IPS DF 4.7 (cell line): ENCODE results near the gene MIPOL1.
"Not testable (repeated sequence)": the region's sequence is repeated elsewhere in the genome, so short reads cannot be mapped to it uniquely, and the experiment has no call there.

Experiments
- DNase-seq: peaks from one replicate; pipeline ENCODE4 v3.0.0-alpha.2; 2013; ENCODE audit warnings: low spot score; ENCODE audit errors: extremely low read depth

Gene MIPOL1, protein sequence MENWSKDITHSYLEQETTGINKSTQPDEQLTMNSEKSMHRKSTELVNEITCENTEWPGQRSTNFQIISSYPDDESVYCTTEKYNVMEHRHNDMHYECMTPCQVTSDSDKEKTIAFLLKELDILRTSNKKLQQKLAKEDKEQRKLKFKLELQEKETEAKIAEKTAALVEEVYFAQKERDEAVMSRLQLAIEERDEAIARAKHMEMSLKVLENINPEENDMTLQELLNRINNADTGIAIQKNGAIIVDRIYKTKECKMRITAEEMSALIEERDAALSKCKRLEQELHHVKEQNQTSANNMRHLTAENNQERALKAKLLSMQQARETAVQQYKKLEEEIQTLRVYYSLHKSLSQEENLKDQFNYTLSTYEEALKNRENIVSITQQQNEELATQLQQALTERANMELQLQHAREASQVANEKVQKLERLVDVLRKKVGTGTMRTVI

DNA sequence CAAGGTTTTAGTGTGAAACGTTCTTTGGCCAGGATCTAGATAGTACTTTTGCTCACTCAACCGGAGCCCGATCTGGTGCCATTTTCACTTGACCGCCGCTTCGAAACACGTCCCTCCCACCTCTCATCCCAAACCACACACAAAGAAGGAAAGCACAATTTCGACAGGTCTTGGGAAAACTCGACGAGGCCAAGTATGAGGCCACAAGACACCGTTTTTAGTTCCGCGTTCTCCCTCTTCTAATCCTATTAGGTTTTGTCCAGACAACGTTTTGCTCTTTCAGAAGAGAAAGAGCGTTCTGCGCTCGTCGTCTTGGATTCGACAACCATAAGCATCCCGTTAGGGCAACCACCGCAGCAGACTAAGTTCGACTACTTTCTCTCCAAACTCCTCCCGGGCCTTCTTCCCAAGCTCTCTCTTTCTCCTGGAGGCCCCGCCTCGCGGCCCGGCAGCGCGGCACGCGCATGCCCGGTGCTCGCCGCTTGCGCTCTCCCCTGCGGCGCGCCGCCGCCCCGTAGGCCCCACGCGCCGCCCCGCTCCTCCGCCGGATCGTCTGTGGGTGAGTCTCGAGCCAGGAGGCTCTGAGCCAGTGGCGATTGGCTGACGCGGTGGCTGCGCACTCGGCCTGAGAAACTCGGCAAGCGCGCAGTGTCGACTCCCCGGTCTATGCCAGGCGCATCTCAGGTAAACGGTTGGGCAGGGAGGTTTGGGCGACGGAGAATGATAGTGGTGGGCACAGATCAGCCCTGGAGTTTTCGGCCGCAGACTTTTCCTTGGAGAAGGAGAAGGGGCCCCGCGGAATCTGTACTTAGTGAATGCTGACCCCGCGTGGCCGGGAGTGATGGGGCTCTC lies at the start of gene MIPOL1:
MIPOL1 (plus strand) TSS at position 517 of the 852 bp plus-strand sequence. CDS start 49,952 bp downstream, outside the sequence.
- DNase-seq: peak; percentile 25

- DNase-seq: no peak
Observed at GRCh38 chr14:37150414-37150813, 47.3 kb upstream of the MIPOL1 start.

DNA sequence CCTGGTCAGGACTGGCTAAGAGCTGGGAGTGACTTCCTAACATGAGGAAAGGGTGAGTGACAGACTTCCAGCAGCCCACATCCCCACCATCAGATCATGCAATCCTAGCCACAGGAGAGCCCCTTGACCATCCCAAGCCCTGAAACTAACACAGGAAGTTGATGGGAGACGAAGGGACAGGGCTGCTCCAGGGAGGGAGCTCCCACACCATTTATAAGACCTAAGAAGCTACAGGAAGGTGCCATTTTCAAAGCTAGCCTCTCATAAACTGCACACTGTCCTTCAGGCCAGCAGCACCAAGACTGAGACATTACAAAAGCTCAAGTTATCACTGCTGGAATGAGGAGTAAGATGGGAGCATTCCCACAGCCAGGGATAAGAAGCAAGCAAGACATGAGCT lies 44.7 kb upstream of the MIPOL1 start:
- no peak for DNase-seq

DNA sequence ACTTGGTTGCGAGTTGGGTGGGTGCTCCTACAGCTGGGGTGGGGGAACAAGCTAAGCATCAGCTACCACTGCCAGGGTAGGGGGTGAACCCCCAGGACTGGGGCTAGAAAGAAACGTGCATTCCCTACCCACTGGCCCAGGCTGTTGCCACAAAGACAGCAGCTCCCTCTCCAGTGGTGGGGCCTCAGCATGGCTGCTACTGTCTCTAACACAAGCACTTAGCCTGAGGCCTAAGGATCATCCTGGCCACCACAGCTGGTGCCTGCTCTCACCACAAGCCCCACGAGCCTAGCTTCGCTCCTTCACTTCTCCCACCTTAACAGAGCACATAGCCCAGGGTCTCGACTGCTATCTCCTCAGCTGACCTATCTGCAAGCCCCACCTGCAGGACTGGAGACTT lies 44.3 kb upstream of the MIPOL1 start:
- no peak for DNase-seq

- no peak for DNase-seq
Observed at GRCh38 chr14:37157987-37158386, 39.8 kb upstream of the MIPOL1 start.

GRCh38 chr14:37162307-37162706 lies 35.4 kb upstream of the MIPOL1 start:
- DNase-seq: not testable (repeated sequence)

- DNase-seq: no peak
Observed at GRCh38 chr14:37165794-37166193, 31.9 kb upstream of the MIPOL1 start.

GRCh38 chr14:37167151-37168047 lies 30.3 kb upstream of the MIPOL1 start:
- no peak for DNase-seq

DNA sequence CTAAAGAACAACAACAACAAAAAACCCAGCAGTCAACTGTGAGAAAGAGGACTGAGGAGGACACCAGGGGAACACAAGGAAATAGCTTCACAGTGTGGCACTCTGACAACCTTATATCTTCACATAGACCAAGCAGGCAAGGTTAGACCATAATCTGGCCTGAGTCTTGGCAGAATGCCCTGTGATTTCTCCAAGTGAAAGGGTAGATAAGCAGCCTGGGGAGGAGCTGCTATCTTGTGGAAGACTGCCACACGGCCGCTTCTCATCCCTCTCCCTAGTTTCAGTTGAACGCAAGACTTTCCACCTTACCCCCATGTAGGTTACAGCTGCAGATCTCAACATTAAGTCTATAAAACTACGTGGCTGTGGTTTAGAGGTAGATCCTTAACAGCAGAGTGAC lies 29.0 kb upstream of the MIPOL1 start:
- DNase-seq: no peak

DNA sequence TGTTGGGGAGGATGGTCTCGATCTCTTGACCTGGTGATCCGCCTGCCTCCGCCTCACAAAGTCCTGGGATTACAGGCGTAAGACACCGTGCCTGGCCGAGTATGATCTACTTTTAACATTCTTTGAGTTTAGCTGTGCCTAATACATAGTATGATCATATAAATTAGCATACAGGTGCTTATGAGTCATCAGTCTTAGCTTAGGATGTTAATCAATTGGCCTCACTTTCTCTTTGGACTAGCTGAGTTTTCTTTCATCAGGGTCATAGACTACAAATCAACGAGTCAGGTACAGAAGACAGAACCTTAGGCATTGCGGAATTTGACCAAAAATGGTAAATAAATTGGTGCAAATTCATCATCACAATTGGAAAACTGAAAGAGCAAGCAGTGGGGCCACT lies 27.5 kb upstream of the MIPOL1 start:
- DNase-seq: no peak

DNA sequence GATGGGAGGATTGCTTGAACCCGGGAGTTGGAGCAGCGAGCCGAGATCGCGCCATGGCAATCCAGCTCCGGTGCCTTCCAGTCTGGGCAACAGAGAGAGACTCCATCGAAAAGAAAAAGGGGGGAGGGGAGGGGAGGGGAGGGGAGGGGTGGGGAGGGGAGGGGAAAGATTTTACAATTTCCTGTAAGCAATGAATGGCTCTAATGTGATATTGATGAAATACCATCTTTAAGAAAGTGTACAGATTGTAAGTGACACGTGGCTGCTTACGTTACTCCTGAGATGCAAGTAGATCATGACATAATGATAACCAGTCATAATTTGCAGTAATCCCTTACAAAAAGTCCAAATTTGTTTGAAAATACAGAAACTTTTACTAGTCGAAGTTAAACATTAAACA lies 26.7 kb upstream of the MIPOL1 start:
- no peak for DNase-seq

DNA sequence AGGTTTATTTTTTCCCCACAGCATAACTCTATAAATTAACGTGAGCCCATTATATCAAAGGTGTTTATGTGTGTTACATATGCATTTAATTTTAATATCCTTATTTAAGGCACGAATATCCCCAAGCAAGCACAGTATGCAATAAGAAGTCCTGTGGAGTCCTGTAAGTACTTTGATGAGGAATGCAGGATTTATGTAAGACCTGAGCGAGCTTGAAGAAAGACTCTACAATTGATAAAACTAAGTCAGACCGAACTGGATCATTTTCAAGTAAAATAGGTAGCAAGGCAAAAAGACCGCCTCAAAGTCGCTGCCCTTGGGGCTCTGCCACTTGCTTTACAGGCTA lies 26.1 kb upstream of the MIPOL1 start:
- DNase-seq: no peak

DNA sequence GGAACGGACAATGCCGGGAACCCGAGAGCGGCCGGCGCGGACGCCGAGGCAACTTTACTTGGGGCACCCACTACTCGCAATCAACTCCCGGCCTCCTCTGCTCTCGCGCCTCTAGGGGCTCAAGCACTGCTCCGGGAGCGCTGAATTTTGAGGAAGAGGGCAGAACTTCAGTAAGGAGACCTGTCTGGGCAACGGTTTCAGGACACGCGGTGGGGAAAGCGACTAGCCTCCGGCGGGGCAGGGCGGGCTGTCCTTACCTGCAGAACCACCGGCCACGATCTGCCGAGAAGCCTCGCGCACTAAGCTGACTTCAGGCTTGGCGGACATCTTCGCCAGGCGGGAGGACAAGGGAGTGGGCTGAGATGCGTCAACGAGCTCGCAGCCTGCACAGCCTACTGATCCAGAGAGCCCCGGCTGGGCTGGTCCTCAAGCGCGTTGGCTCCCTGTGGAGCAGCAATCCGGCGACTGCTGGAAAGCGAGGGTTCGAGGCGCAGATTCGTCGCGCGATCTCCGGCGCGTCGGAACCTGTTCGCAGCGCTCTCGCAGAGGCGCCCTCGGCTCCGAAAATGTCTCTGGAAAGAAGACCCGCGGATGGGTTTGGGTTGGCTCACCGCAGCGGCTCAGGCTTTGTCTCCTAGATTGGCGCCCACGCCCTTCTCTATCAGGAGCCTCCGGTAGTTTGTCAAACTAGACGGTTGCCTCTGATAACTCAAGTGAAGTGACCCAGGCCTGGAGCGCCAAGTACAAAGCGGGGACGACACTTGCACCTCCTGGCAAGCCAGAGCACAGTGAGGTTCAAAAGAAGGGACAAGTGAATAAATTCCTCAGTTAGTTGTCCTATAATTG lies 25.5 kb upstream of the MIPOL1 start, which contains the start of gene SLC25A21:
SLC25A21 (minus strand) TSS at position 583 of the 846 bp plus-strand sequence.
- DNase-seq: peak; percentile 44

- DNase-seq: no peak
Observed at GRCh38 chr14:37172936-37173614, 24.7 kb upstream of the MIPOL1 start.

DNA sequence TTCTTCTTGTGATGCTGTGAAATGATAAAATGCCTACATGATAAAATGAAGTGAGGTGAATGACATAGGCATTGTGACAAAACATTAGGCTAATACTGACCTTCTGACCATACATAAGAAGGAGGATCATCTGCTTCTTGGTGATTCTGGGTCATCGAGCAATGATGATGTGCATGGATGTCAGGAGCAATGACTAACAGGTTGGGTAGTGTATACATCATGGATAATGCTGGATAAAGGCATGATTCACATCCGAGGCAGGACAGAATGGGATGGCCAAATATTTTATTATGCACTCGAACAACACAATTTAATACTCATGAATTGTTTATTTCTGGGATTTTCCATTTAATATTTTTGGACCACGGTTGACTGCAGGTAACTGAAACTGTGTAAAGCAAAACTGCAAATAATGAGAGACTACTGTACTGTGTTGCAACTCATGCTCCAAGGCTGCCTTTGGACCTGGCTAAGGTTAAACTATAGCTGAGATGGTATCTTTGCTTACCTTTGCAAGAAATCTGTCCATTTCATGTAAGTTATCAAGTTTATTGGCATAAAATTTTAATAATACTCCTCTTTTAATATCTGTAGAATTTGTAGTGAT lies 17.7 kb upstream of the MIPOL1 start:
- no peak for DNase-seq

GRCh38 chr14:37180886-37181285 lies 16.9 kb upstream of the MIPOL1 start:
- DNase-seq: not testable (repeated sequence)

- DNase-seq: no peak
Observed at GRCh38 chr14:37181441-37181840, 16.3 kb upstream of the MIPOL1 start.

DNA sequence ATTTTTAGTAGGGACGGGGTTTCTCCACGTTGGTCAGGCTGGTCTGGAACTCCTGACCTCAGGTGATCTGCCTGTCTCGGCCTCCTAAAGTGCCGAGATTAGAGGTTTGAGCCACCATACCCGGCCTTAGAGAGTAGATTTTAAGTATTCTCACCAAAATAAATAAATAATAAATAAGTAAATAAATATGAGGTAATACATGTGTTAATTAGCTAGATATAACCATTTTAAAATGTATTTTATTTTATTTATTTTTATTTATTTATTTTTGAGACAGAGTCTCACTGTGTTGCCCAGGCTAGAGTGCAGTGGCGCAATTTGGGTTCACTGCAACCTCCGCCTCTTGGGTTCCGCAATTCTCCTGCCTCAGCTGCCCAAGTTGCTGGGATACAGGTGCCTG lies 13.2 kb upstream of the MIPOL1 start:
- DNase-seq: not testable (repeated sequence)

DNA sequence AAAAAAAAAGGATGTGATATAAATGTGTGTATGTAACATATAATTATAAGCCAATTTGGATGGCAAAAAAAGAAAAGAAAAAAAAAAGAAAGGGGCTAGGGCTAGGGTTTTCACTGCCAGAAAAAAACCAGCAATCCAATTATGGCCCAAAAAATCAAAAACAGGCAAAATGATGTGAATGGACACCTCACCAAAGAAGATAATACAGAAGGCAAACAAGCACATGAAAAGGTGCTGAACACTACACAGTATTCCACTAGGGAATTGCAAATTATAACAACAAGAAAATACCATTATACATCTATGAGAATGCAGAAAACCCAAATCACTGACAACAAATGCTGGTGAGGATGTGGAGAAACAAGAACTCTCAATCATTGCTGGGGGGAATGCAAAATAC lies 12.1 kb upstream of the MIPOL1 start:
- no peak for DNase-seq
